Right ventricle myocardium inferior (tissue), 1 donor: ENCODE measurements around the gene AP2B1. TPM values are rescaled to one million over a fixed set of nuclear protein-coding genes. Genes with fewer than 3 reads are reported as not detected.
"Not testable (repeated sequence)": the region's sequence is repeated elsewhere in the genome, so short reads cannot be mapped to it uniquely, and the experiment has no call there.

Experiments
- ATAC-seq: fragments of 200-7000 bp; cut with Tn5 transposase; one replicate; pipeline ENCODE4 v1.9.1; 2020; ENCODE audit warnings: mild to moderate bottlenecking, moderate library complexity
- DNase-seq: peaks from one replicate; pipeline ENCODE4 v3.0.0; 2021; ENCODE audit errors: missing footprints
- intact Hi-C: fragments of 100-400 bp; cut with DNase I; formaldehyde crosslinking; loops from one replicate; pipeline ENCODE4 v1.11.0; 2022
- total RNA-seq: library from RNA; stranded (reverse); fragmentation: NEBNext Ultra II Directional; extraction: Animal tissue kit (Norgen Biotek cat#: 25700); gene quantifications from one replicate; pipeline ENCODE4 v1.2.1, GENCODE V29; 2021
- donor health status: DM: no; HTN: yes; CAD: no; lungs with severe emphysema.

The AP2B1 gene
- total RNA-seq, 1 donor from 2014 or later = 117 TPM

- intact Hi-C loops = no loop called here
- ATAC-seq (no peak), DNase-seq (no peak)
These were observed 89.3 kb downstream of the AP2B1 start for GRCh38 chr17:35676441-35676840.

DNA sequence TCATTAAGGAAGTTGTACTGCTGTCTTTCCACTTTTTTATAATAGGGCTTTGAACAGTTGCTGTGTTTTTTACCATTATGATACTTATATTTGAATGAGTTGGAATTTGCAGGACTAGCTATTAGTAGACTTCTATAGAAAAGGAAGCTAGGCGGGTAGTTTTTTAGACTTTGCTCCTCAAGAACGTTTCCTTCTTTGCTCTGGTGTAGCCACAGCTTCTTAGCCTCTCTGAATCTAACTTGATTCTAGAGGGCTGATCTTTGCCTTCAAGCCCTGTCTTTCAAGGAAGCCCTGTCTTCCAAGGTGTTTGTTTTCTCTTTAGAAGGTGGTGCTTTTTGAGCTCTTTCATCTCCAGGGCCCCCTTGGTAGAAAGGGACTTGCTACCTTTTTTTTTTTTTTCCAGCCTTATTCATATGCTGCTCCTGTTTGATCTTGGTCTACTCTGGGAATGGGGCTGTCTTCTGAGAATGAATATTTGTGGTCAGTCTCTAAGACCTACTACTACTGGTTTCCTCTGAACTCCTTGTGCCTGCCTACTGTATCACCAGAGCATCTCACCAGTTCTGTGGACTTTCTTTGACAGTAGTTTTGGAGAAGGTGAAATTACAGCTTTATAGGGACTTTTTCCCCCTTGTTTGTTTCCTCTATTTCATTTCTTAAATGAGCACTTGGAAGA, 92.0 kb downstream of the AP2B1 start:
- intact Hi-C loops = no loop called here
- no peak for DNase-seq
- ATAC-seq = no peak

DNA sequence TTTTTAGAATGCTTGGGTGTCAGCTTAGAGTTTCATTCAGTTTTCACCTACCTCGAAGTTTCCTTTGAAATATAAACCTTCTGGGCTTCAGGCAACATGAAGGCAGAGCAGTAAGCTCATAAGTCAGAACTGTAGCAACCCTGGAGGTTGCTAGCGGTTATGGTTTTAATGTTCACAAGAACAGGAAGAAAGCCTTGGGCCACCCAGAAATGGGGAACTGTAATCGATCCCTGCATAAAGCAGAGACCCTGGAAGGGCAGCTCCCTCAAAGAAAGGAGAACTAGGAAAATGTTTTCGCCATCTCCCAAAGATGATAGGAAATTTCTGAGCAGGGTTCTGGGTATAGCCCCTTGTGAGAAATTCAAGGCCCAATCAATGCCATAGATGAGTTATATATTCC, 96.5 kb downstream of the AP2B1 start:
- ATAC-seq (no peak), DNase-seq (no peak)
- intact Hi-C loops = no loop called here

DNA sequence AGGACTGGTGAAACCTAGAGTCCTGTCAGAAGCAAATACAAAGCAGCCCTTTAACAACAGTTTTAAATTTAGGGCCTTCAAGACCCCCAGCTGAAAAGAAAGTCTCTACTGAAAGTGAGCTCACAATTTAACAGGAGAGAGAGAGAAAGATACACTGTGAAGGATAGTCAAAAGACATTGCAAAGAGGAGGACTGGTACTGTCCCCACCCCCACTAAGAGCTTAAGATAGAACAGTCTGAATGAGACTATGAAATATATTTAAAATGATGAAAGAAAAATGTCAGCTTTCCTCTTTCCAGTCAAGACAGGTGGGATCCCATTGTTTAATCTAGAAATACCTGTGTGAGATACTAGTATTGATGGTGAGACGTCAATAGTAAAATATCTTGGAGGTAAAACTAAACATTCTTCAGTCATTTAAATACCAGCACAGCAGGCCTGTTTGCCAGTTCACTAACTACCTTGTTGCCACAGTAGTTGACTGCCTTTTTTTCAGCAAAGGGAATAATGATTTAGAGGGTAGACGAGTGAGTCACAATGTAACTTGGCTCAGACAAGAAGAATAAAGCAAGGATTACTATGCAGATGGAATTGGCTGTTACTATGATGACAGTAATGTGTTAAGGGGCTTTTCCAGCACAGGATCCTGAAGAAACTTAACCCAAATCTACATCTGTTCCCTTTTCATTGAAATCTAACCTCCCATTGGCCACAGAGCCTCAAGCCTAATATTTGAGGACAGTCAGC, 97.1 kb downstream of the AP2B1 start:
- ATAC-seq = no peak
- intact Hi-C loops = no loop called here
- no peak for DNase-seq

GRCh38 chr17:35692512-35693210, 105.5 kb downstream of the AP2B1 start:
- intact Hi-C loops = no loop called here
- no peak for ATAC-seq
- DNase-seq = no peak

GRCh38 chr17:35693662-35694061, 106.5 kb downstream of the AP2B1 start:
- intact Hi-C loops = no loop called here
- ATAC-seq (no peak), DNase-seq (no peak)

- DNase-seq (no peak), ATAC-seq (no peak)
- intact Hi-C loops = no loop called here
These were observed 107.8 kb downstream of the AP2B1 start for GRCh38 chr17:35694906-35695305.

GRCh38 chr17:35695613-35696012, 108.5 kb downstream of the AP2B1 start:
- peak; percentile 69 for ATAC-seq
- intact Hi-C loops = no loop called here
- no peak for DNase-seq

DNA sequence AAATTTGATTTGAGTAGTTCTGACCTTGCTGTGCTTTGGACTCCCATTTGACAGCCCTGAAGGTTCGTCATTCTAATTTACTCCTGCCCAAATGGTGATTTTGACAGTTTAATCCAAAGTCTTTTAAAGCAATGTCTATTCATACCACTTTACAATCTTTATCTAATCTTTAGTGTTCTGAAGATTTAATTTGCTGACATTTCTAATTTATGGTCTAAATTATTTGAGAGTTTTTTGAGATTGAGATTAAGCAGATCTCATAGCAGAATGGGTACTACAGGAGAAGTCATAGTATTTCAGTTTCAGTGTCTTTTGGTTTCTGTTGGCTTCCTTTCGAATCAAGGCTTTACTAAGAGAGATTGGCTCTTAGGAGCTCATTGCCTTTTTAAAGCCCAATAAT, 111.7 kb downstream of the AP2B1 start:
- ATAC-seq (no peak), DNase-seq (no peak)
- intact Hi-C loops = no loop called here

DNA sequence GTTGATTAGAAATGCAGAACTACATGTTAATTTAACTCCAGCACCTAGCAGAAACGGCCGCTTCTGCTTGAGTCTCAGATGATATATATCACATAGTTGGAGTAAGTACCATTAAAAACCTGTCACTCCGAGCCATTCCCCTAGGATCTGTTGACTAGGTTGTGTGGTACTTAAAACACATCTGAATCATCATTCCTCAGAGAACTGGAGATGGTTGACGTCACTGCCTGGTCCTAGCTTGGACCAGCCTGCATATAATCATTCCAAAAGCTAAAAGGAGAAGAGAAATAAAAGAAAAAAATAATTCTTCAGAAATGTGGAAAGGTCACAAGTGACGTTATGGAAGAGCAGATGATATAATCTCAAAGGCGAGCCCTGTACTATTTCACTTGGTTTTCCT, 113.0 kb downstream of the AP2B1 start:
- ATAC-seq (no peak), DNase-seq (no peak)
- intact Hi-C loops = no loop called here

GRCh38 chr17:35701491-35701890, 114.4 kb downstream of the AP2B1 start:
- ATAC-seq (no peak), DNase-seq (no peak)
- intact Hi-C loops = no loop called here

- intact Hi-C loops, ATAC-seq, DNase-seq: not testable (repeated sequence)
These were observed 116.2 kb downstream of the AP2B1 start for GRCh38 chr17:35703308-35703707.

DNA sequence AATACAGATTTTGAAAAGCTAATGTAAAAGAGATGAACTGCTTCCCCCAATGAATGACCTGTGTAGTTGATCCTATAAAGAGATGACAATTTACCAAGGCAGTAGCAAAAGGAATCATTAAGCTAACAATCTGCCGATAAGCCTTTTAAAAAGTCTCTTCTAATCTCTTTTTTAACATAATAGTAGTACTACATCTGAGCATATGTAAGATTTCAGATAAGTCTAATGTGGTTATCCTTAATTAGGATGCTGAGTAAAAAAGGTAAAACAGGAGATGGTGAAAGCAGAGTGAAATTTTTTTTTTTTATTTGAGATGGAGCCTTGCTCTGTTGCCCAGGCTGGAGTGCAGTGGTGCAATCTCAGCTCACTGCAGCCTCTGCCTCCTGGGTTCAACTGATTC, 118.1 kb downstream of the AP2B1 start:
- DNase-seq = no peak
- intact Hi-C loops = no loop called here
- ATAC-seq = no peak

DNA sequence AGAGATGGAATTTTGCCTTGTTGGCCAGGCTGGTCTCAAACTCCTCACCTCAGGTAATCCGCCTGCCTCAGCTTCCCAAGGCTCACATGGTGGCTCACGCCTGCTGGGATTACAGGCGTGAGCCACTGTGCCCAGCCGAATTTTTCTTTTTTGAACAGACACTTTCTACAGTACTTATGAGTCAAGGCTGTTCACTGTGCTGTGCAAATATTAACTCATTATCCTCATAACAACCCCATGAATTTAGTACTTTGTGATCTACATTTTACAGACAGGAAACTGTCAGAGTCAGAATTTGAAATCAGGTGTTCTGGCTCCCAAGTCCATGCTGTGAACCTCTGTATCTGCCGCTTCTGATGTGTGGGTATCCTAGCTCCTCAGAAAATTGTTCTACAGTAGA, 118.6 kb downstream of the AP2B1 start:
- ATAC-seq = no peak
- intact Hi-C loops = no loop called here
- no peak for DNase-seq

DNA sequence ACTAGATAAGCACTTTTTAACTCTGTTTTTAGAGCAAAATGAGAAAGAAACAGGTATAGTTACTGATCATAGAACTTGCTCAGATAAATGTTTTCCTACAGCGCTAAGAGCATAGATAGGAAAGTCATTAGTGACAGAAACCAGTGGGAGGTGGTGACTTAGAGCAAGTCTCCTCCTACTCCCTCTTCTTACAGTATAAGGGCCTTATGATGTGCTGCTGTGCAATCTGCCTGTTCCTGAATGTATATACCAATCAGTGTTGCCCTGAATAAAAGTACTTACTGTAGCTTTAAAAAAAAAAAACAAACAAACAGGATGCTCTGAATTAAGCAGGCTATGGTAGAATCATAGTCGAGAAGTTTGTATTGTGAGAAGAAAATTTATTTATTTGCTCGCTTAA, 121.0 kb downstream of the AP2B1 start:
- intact Hi-C loops = no loop called here
- DNase-seq = no peak

GRCh38 chr17:35708951-35709350, 121.8 kb downstream of the AP2B1 start:
- intact Hi-C loops = no loop called here
- DNase-seq (no peak), ATAC-seq (no peak)

More for the DNA sequence above, 121.0 kb downstream of the AP2B1 start:
- ATAC-seq = no peak

DNA sequence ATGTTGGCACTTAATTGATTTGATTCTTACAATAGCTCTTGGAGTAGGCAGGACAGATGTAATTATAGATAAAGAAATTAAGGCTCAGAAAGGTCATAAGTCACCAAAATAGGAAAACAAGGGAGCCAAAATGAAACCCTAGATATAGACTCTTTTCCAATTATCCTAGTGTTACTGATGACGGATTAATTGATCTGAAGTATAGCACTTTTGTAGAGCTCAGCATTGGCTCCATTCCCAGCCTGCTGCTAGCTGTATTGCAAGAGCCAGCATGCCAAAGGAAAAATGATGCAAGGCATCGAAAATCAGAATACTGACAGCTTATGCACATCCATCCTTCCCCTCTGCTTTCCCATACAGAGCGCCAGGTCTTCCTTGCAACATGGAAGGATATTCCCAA, 122.8 kb downstream of the AP2B1 start:
- DNase-seq (no peak), ATAC-seq (no peak)
- intact Hi-C loops = no loop called here

DNA sequence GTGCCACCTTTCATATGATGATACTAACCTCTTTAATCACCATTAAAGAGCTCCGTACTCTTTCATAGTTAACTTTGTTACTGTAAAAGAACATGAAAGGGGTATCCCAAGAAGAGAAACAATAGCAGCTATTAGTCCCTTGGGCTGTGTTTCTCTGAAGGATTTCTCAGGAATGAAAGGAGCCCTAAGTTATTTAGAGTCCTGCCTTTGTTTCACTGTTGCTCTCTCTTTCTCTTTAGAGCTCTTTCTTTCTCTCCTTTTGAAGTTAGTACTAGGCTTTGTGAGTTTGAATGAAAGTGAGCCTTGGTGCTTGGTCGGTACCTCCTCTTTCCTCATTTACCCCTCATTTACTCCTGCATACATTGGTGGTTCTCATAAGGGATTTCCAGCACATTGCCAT, 123.8 kb downstream of the AP2B1 start:
- ATAC-seq (no peak), DNase-seq (no peak)
- intact Hi-C loops = no loop called here

GRCh38 chr17:35713069-35713728, 126.1 kb downstream of the AP2B1 start:
- ATAC-seq (peak; percentile 84), DNase-seq (no peak)
- intact Hi-C loops = no loop called here

DNA sequence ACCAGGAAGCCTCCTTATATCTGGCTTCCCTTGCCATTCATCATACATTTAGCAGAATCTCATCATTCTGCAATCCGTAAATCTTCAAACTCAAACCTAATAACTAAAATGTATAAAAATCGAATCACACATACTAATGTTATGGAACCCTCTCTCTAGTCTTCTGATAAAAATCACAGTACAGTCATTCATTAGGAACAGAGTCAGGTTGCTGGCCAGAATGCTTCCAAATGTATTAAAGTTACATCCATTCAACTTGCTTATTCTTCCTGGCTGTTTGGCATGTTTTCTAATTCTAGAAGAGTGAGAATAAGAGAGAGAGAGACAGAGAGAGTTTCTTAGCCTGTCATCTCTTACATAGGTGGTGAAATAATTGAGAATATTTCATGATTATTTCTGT, 127.9 kb downstream of the AP2B1 start:
- intact Hi-C loops = no loop called here
- DNase-seq (no peak), ATAC-seq (no peak)
